HepG2 (cell line): ENCODE data around the gene BCL2. TPM values are rescaled to one million over a fixed set of nuclear protein-coding genes. Genes with fewer than 3 reads are reported as not detected.

Experiments
- ATAC-seq: fragments of 200-7000 bp; cut with Tn5 transposase; 3 replicates; pipeline ENCODE4 v1.9.1; 2020; ENCODE audit warnings: mild to moderate bottlenecking, moderate library complexity
- BruUV-seq: library from RNA; stranded (reverse); fragments of 400-500 nt; replicated peaks from 2 replicates; lab custom pipeline; 2021; lab: Mats Ljungman, UMichigan
- CTCF ChIA-PET: fragments of 300-600 bp; formaldehyde crosslinking; extraction: SDS; loops from one replicate; lab custom pipeline; 2021; ENCODE audit warnings: low total read pairs, inconsistent platforms, low intra/inter-chr PET ratio; lab: Yijun Ruan, JAX
- POLR2A ChIA-PET: fragments of 350-600 bp; sonication (Branson Sonifier 250); formaldehyde crosslinking; loops from one replicate; lab custom pipeline; 2020; ENCODE audit warnings: antibody characterized with exemption, inconsistent platforms; lab: Yijun Ruan, JAX
- DNase-seq: peaks from one replicate; pipeline ENCODE4 v3.0.0-alpha.2; 2015; ENCODE audit warnings: low spot score
- FAIRE-seq: peaks from 3 replicates; lab custom pipeline; 2011; peaks lifted over from hg19 to GRCh38; lab: Jason Lieb, UNC
- H2AFZ ChIP-seq: one replicate; pipeline ENCODE4 v1.6.1; 2011; ENCODE audit warnings: low read length, inconsistent platforms
- H3K27ac ChIP-seq: fragments of 300-600 bp; 3 replicates; pipeline ENCODE4 v1.8.0; 2011; ENCODE audit warnings: mixed run types, mild to moderate bottlenecking, mixed read lengths, low read length, inconsistent platforms; ENCODE audit not compliant: insufficient read depth; ENCODE audit errors: extremely low read length
- H3K27me3 ChIP-seq, 2 experiments: fragments of 200-600 bp in 1 of 2; 2 replicates in 1 of 2; 3 replicates in 1 of 2; pipeline versions ENCODE4 v1.6.0 to v1.8.0; 2011; ENCODE audit warnings: low read length in 2 of 2, mild to moderate bottlenecking in 2 of 2, moderate library complexity in 2 of 2, inconsistent platforms in 1 of 2; ENCODE audit not compliant: insufficient read depth in 2 of 2, control insufficient read depth in 1 of 2
- H3K36me3 ChIP-seq, 2 experiments: fragments of 200-600 bp in 1 of 2; replicated peaks in 1 of 2; 2 replicates in 1 of 2; 3 replicates in 1 of 2; pipeline versions ENCODE4 v1.5.1 to v1.8.0; 2011; ENCODE audit warnings: low read length in 2 of 2, inconsistent platforms in 1 of 2; ENCODE audit not compliant: insufficient read depth in 2 of 2, control insufficient read depth in 1 of 2
- H3K4me1 ChIP-seq: 2 replicates; pipeline ENCODE4 v1.5.1; 2012; ENCODE audit warnings: low read length, inconsistent platforms; ENCODE audit not compliant: insufficient read depth
- H3K4me2 ChIP-seq: 2 replicates; pipeline ENCODE4 v1.6.0; 2011; ENCODE audit warnings: low read depth, low read length, inconsistent platforms
- H3K4me3 ChIP-seq, 3 experiments: fragments of 200-600 bp in 1 of 3; sonication (generic), shearing (Covaris generic) in 1 of 3; replicated peaks in 1 of 3; 2 replicates each; pipeline ENCODE4 v1.5.1; 2011 to 2016; ENCODE audit warnings: low read length in 3 of 3, inconsistent platforms in 2 of 3, low read depth in 2 of 3, mild to moderate bottlenecking in 2 of 3, control low read depth in 1 of 3, mixed read lengths in 1 of 3; ENCODE audit not compliant: insufficient read depth in 1 of 3
- H3K79me2 ChIP-seq: one replicate; pipeline ENCODE4 v1.6.1; 2011; ENCODE audit warnings: low read length, inconsistent platforms; ENCODE audit not compliant: insufficient read depth
- H3K9ac ChIP-seq: 2 replicates; pipeline ENCODE4 v1.6.0; 2011; ENCODE audit warnings: mild to moderate bottlenecking, low read depth, low read length, inconsistent platforms; ENCODE audit not compliant: insufficient read depth
- H3K9me3 ChIP-seq: 2 replicates; pipeline ENCODE4 v1.5.1; 2012; ENCODE audit warnings: mild to moderate bottlenecking, low read length
- H4K20me1 ChIP-seq: 2 replicates; pipeline ENCODE4 v1.6.0; 2011; ENCODE audit warnings: inconsistent platforms, mild to moderate bottlenecking, low read length, moderate library complexity; ENCODE audit not compliant: insufficient read depth
- ELK4 ChIP-seq: sonication (generic); formaldehyde crosslinking; IDR thresholded peaks from 2 replicates; pipeline ENCODE4 v1.9.0; 2021; ENCODE audit warnings: missing genetic modification reagents, borderline replicate concordance
- JARID2 ChIP-seq: sonication (generic); formaldehyde crosslinking; IDR thresholded peaks from 2 replicates; pipeline ENCODE4 v1.8.1; 2023; ENCODE audit warnings: missing genetic modification reagents, inconsistent platforms; ENCODE audit not compliant: insufficient replicate concordance
- PTBP1 ChIP-seq: fragments of 200-400 bp; formaldehyde crosslinking; IDR thresholded peaks from 2 replicates; pipeline ENCODE4 v1.6.1; 2018; ENCODE audit warnings: low read length, low read depth; ENCODE audit not compliant: poor library complexity, severe bottlenecking
- RFX5 ChIP-seq: IDR thresholded peaks from 2 replicates; pipeline ENCODE4 v1.6.1; 2011; ENCODE audit warnings: low read depth, low read length, improper control_type of control experiment
- SNRNP70 ChIP-seq: fragments of 200-400 bp; formaldehyde crosslinking; IDR thresholded peaks from 2 replicates; pipeline ENCODE4 v1.6.1; 2017; ENCODE audit warnings: mild to moderate bottlenecking, low read depth, low read length, moderate library complexity
- YY1 ChIP-seq: IDR thresholded peaks from 2 replicates; pipeline ENCODE4 v1.6.1; 2011; ENCODE audit warnings: low read length, low read depth, moderate library complexity, mild to moderate bottlenecking; ENCODE audit not compliant: insufficient read depth, insufficient replicate concordance
- ZNF430 ChIP-seq: sonication (generic); formaldehyde crosslinking; IDR thresholded peaks from 2 replicates; pipeline ENCODE4 v1.9.0; 2021; ENCODE audit warnings: mild to moderate bottlenecking, missing genetic modification reagents
- ZNF616 ChIP-seq: sonication (generic); formaldehyde crosslinking; IDR thresholded peaks from 2 replicates; pipeline ENCODE4 v1.5.0; 2020; ENCODE audit warnings: low read depth, mild to moderate bottlenecking, missing genetic modification reagents
- WGBS: methylation state at CpG from one replicate; pipeline ENCODE4 v1.1.6; 2017; ENCODE audit warnings: low lambda C conversion rate; 5-methylcytosine and 5-hydroxymethylcytosine counted together
- in situ Hi-C: cut with HindIII; loops from 2 replicates; pipeline ENCODE4 v1.10.0; 2017; ENCODE audit warnings: low pct_unique_long_range_greater_than_20kb; ENCODE audit not compliant: extremely low pct_ligation_motif_present
- intact Hi-C: fragments of 100-400 bp; cut with micrococcal nuclease; formaldehyde crosslinking; loops from one replicate; pipeline ENCODE4 v1.10.0; 2022; ENCODE audit not compliant: unreplicated experiment
- polyA plus RNA-seq, 8 experiments: library from polyadenylated mRNA; depleted of rRNA in 3 of 8; stranded (reverse) in 7 of 8; unstranded in 1 of 8; fragments of >200 nt; fragmentation: Illumina TruSeq in 4 of 8; extraction: Trizol in 4 of 8; gene quantifications; 2 replicates each; pipeline versions ENCODE4 v1.2.1 to v1.2.3, GENCODE V29; 2011 to 2016; ENCODE audit warnings: low read depth in 4 of 8, missing spikeins in 1 of 8, mixed read lengths in 1 of 8; ENCODE audit not compliant: insufficient read depth in 1 of 8
- total RNA-seq, 5 experiments: library from RNA; depleted of rRNA; stranded (reverse); fragments of >200 nt; fragmentation: Illumina TruSeq; extraction: Trizol; gene quantifications; 2 replicates each; pipeline ENCODE4 v1.2.3, GENCODE V29; 2016; ENCODE audit warnings: low read depth in 1 of 5
- TF ChIP-seq, protein P1 (sequence below), 2 experiments: sonication (generic) in 1 of 2; formaldehyde crosslinking in 1 of 2; IDR thresholded peaks; 2 replicates each; pipeline versions ENCODE4 v1.6.1 to v1.9.0; 2014 to 2022; ENCODE audit warnings: antibody characterized with exemption in 1 of 2, borderline replicate concordance in 1 of 2, inconsistent platforms in 1 of 2, low read depth in 1 of 2, missing genetic modification reagents in 1 of 2
- TF ChIP-seq, protein P2 (sequence below): sonication (generic); formaldehyde crosslinking; IDR thresholded peaks from 2 replicates; pipeline ENCODE4 v1.4.0; 2020; ENCODE audit warnings: missing genetic modification reagents; ENCODE audit errors: not compliant biosample characterization

Gene BCL2
- total and polyA plus RNA-seq, 2 of the 13 experiments (the other 11 are each of a cell fraction or from before 2014, with no cell fraction given), result 0.07 to 0.53 TPM

DNA sequence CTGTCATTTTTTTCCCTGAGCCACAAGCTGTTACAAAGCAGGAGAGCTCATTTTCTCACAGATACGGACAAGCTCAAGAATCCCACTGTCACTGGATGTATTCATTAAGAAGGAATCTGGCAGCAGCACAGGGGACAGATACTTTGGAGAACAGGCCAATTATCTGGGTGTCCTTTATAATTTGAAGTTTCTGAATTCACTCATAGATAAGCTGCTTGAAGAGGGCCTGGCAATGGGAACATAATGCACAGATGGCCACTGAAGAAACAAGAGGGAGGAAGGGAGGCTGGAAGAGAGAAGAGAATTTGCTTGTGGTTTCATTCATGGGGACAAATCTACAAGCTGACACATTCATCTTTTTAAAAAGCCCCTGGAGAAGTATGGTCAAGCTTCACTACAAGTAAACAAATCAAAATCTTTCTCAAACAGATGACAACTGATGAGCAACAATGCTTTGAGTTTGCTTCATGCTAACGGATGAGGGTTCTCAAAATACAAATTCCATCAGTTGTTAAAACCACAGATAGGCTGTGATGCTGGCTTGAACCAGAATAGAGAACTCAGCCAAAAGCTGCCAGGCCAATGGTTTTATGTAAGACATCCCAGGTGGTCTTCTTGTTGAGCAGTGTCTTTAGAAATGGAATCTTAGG lies 11.9 kb downstream of the BCL2 start:
- CTCF ChIA-PET, result no interaction called here

More for the DNA sequence above, 11.9 kb downstream of the BCL2 start:
- Histone ChIP-seq H4K20me1 (no peaks in the 10 kb centered on the region), H3K79me2 (no peaks in the 10 kb centered on the region), H3K27me3 (peaks cover 0 to 26% of the 10 kb centered on the region in 2 experiments; a peak in 4 of 5 replicates), H3K4me3 (no peak overlapping the region), H3K9ac (no peak overlapping the region), H3K36me3 (no peaks in the 10 kb centered on the region), H2AFZ (no peak overlapping the region), H3K4me2 (no peak overlapping the region), H3K9me3 (no peaks in the 10 kb centered on the region), H3K4me1 (no peaks in the 10 kb centered on the region), H3K27ac (no peak overlapping the region)
- no peak for TF ChIP-seq ZNF430 (CRISPR knock-in tag)
- no peak for TF ChIP-seq YY1
- TF ChIP-seq SNRNP70, result no peak
- TF ChIP-seq, protein P1, sequence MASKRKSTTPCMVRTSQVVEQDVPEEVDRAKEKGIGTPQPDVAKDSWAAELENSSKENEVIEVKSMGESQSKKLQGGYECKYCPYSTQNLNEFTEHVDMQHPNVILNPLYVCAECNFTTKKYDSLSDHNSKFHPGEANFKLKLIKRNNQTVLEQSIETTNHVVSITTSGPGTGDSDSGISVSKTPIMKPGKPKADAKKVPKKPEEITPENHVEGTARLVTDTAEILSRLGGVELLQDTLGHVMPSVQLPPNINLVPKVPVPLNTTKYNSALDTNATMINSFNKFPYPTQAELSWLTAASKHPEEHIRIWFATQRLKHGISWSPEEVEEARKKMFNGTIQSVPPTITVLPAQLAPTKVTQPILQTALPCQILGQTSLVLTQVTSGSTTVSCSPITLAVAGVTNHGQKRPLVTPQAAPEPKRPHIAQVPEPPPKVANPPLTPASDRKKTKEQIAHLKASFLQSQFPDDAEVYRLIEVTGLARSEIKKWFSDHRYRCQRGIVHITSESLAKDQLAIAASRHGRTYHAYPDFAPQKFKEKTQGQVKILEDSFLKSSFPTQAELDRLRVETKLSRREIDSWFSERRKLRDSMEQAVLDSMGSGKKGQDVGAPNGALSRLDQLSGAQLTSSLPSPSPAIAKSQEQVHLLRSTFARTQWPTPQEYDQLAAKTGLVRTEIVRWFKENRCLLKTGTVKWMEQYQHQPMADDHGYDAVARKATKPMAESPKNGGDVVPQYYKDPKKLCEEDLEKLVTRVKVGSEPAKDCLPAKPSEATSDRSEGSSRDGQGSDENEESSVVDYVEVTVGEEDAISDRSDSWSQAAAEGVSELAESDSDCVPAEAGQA (IDR thresholded peaks at IDR 0.05; ENCODE audit: low read depth), result no peak
- TF ChIP-seq, protein P1 (CRISPR knock-in tag; IDR thresholded peaks at IDR 0.05; ENCODE audit: borderline replicate concordance), result no peak
- TF ChIP-seq ELK4 (CRISPR knock-in tag), result no peak
- TF ChIP-seq, protein P2, sequence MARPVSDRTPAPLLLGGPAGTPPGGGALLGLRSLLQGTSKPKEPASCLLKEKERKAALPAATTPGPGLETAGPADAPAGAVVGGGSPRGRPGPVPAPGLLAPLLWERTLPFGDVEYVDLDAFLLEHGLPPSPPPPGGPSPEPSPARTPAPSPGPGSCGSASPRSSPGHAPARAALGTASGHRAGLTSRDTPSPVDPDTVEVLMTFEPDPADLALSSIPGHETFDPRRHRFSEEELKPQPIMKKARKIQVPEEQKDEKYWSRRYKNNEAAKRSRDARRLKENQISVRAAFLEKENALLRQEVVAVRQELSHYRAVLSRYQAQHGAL (CRISPR knock-in tag), result no peak
- no peak for TF ChIP-seq JARID2 (CRISPR knock-in tag)
- TF ChIP-seq PTBP1, result no peak
- TF ChIP-seq ZNF616 (CRISPR knock-in tag), result no peak
- TF ChIP-seq RFX5, result no peak
- no TSS peak for BruUV-seq
- in situ Hi-C loops (no loop called here), intact Hi-C loops (no loop called here)
- FAIRE-seq (no peak), DNase-seq (no peak), ATAC-seq (no peak)
- POLR2A ChIA-PET, result no interaction called here
- 20% methylated on average over 2 of the region's 2 CpGs for WGBS
